SU-DHL-6 (cell line): ENCODE results near the gene PSEN1.

Experiments
- EZH2phosphoT487 ChIP-seq: fragments of 200-600 bp; sonication (generic), shearing (Covaris generic); conservative IDR thresholded peaks from 2 replicates; pipeline ENCODE4 v1.6.1; 2018; ENCODE audit warnings: mild to moderate bottlenecking, antibody characterized with exemption, low read length, moderate library complexity, mixed read lengths
- TF ChIP-seq, protein P1 (sequence below): fragments of 200-600 bp; sonication (generic); IDR thresholded peaks from one replicate; pipeline ENCODE4 v1.5.1; 2017; ENCODE audit warnings: antibody characterized with exemption, mild to moderate bottlenecking, low read length, moderate library complexity; ENCODE audit not compliant: insufficient read depth, poor library complexity, severe bottlenecking

DNA sequence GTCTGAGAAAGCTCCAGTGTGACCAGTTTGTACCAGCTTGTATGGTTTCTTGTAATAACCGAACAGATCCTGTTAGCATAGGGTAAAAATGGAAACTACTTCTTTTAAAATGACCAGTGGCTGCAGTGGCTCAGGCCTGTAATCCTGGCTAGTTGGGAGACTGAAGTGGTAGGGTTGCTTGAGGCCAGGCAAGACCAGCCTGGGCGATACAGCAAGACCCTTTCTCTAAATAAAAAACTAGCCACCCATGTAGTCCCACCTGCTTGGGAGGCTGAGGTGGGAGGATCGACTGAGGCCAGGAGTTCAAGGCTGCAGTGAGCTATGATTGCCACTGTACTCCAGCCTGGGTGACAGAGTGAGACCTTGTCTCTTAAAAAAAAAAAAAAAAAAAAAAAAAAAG is 7.3 kb downstream of the PSEN1 start:
- TF ChIP-seq, protein P1, sequence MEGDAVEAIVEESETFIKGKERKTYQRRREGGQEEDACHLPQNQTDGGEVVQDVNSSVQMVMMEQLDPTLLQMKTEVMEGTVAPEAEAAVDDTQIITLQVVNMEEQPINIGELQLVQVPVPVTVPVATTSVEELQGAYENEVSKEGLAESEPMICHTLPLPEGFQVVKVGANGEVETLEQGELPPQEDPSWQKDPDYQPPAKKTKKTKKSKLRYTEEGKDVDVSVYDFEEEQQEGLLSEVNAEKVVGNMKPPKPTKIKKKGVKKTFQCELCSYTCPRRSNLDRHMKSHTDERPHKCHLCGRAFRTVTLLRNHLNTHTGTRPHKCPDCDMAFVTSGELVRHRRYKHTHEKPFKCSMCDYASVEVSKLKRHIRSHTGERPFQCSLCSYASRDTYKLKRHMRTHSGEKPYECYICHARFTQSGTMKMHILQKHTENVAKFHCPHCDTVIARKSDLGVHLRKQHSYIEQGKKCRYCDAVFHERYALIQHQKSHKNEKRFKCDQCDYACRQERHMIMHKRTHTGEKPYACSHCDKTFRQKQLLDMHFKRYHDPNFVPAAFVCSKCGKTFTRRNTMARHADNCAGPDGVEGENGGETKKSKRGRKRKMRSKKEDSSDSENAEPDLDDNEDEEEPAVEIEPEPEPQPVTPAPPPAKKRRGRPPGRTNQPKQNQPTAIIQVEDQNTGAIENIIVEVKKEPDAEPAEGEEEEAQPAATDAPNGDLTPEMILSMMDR: no peak
- no peak for TF ChIP-seq EZH2phosphoT487
